K562 (cell line): Measurements from ENCODE around the gene TAF8. TPM values are rescaled to one million over a fixed set of nuclear protein-coding genes. Genes with fewer than 3 reads are reported as not detected.

Experiments used
- ATAC-seq: fragments of 200-7000 bp; cut with Tn5 transposase; 3 replicates; pipeline ENCODE4 v1.9.1; 2020; ENCODE audit warnings: moderate library complexity
- BruUV-seq: library from RNA; stranded (reverse); fragments of 400-500 nt; replicated peaks from 2 replicates; lab custom pipeline; 2021; lab: Mats Ljungman, UMichigan
- CTCF ChIA-PET: fragments of 300-600 bp; formaldehyde crosslinking; extraction: SDS; loops from one replicate; lab custom pipeline; 2021; ENCODE audit warnings: low intra/inter-chr PET ratio; lab: Yijun Ruan, JAX
- POLR2A ChIA-PET: fragments of 300-600, 350-650 bp; sonication (Branson Sonifier 250); formaldehyde crosslinking; extraction: SDS; loops from one replicate; lab custom pipeline; 2021; ENCODE audit warnings: antibody characterized with exemption, inconsistent platforms; lab: Yijun Ruan, JAX
- DNase-seq, 4 experiments: peaks; one replicate each; pipeline versions ENCODE4 v3.0.0 to v3.0.0-alpha.2; 2011 to 2018; ENCODE audit warnings: low spot score in 3 of 4, mixed read lengths in 3 of 4; ENCODE audit errors: extremely low read depth in 1 of 4
- FAIRE-seq: peaks from 2 replicates; lab custom pipeline; 2011; peaks lifted over from hg19 to GRCh38; lab: Jason Lieb, UNC
- H2AFZ ChIP-seq: 2 replicates; pipeline ENCODE4 v1.6.0; 2011; ENCODE audit warnings: low read depth, low read length, control low read depth, inconsistent platforms
- H3K27ac ChIP-seq: fragments of 200-600 bp; 3 replicates; pipeline ENCODE4 v1.8.0; 2011; ENCODE audit warnings: low read depth, mild to moderate bottlenecking, control low read depth, inconsistent platforms, low read length, moderate library complexity, mixed read lengths; ENCODE audit errors: extremely low read depth
- H3K27me3 ChIP-seq, 2 experiments: fragments of 300-600 bp in 1 of 2; 2 replicates in 1 of 2; 3 replicates in 1 of 2; pipeline versions ENCODE4 v1.6.0 to v1.8.0; 2011; ENCODE audit warnings: inconsistent platforms in 2 of 2, low read length in 2 of 2, mild to moderate bottlenecking in 1 of 2, mixed read lengths in 1 of 2, moderate library complexity in 1 of 2; ENCODE audit not compliant: control insufficient read depth in 2 of 2, insufficient read depth in 2 of 2
- H3K36me3 ChIP-seq: fragments of 300-600 bp; 3 replicates; pipeline ENCODE4 v1.8.0; 2011; ENCODE audit warnings: mild to moderate bottlenecking, low read length, inconsistent platforms; ENCODE audit not compliant: control insufficient read depth, insufficient read depth
- H3K4me1 ChIP-seq, 2 experiments: fragments of 200-600 bp in 1 of 2; replicated peaks in 1 of 2; 2 replicates in 1 of 2; 3 replicates in 1 of 2; pipeline versions ENCODE4 v1.5.1 to v1.8.0; 2011; ENCODE audit warnings: inconsistent platforms in 2 of 2, low read length in 2 of 2, mild to moderate bottlenecking in 1 of 2, mixed read lengths in 1 of 2, moderate library complexity in 1 of 2; ENCODE audit not compliant: control insufficient read depth in 2 of 2, insufficient read depth in 2 of 2
- H3K4me2 ChIP-seq: 2 replicates; pipeline ENCODE4 v1.6.1; 2011; ENCODE audit warnings: low read length, control low read depth, inconsistent platforms, mixed read lengths; ENCODE audit not compliant: insufficient read depth
- H3K4me3 ChIP-seq: fragments of 200-600 bp; sonication (generic), shearing (Covaris generic); 2 replicates; pipeline ENCODE4 v1.5.1; 2016; ENCODE audit warnings: control low read depth, inconsistent platforms
- H3K79me2 ChIP-seq: fragments of 200-600 bp; 3 replicates; pipeline ENCODE4 v1.8.0; 2011; ENCODE audit warnings: low read length, inconsistent platforms; ENCODE audit not compliant: control insufficient read depth, insufficient read depth
- H3K9ac ChIP-seq, 2 experiments: 2 replicates each; pipeline versions ENCODE4 v1.6.0 to v1.6.1; 2011; ENCODE audit warnings: low read depth in 2 of 2, low read length in 2 of 2, control low read depth in 1 of 2, inconsistent platforms in 1 of 2, mild to moderate bottlenecking in 1 of 2, mixed read lengths in 1 of 2; ENCODE audit not compliant: insufficient read depth in 1 of 2
- H3K9me1 ChIP-seq: one replicate; pipeline ENCODE4 v1.6.0; 2011; ENCODE audit warnings: inconsistent platforms, mild to moderate bottlenecking, low read length, moderate library complexity; ENCODE audit not compliant: control insufficient read depth, insufficient read depth
- H3K9me3 ChIP-seq: replicated peaks from 2 replicates; pipeline ENCODE4 v1.5.1; 2011; ENCODE audit warnings: low read depth, low read length, inconsistent platforms; ENCODE audit not compliant: control insufficient read depth, insufficient read depth
- H4K20me1 ChIP-seq: replicated peaks from 2 replicates; pipeline ENCODE4 v1.6.1; 2011; ENCODE audit warnings: low read length, inconsistent platforms, mixed read lengths; ENCODE audit not compliant: control insufficient read depth, insufficient read depth
- ARID2 ChIP-seq: fragments of 450-650 bp; IDR thresholded peaks from 2 replicates; pipeline ENCODE4 v1.6.1; 2017; ENCODE audit warnings: antibody characterized with exemption, mild to moderate bottlenecking
- EHMT2 ChIP-seq: fragments of 450-650 bp; IDR thresholded peaks from 2 replicates; pipeline ENCODE4 v1.6.1; 2018; ENCODE audit warnings: antibody characterized with exemption
- FOXA1 ChIP-seq: fragments of 450-650 bp; IDR thresholded peaks from 2 replicates; pipeline ENCODE4 v1.6.1; 2016; ENCODE audit warnings: mild to moderate bottlenecking, borderline replicate concordance
- HSF4 ChIP-seq: fragments of 250-450 bp; sonication (Bioruptor Pico); IDR thresholded peaks from 2 replicates; pipeline ENCODE4 v2.1.2; 2022; ENCODE audit warnings: mild to moderate bottlenecking, moderate library complexity, borderline replicate concordance
- MCM7 ChIP-seq, 2 experiments: fragments of 450-650 bp; IDR thresholded peaks; 2 replicates each; pipeline ENCODE4 v1.6.1; 2016 to 2018
- NR3C1 ChIP-seq: sonication (generic); formaldehyde crosslinking; IDR thresholded peaks from 2 replicates; pipeline ENCODE4 v1.8.1; 2022; ENCODE audit warnings: missing genetic modification reagents
- TARDBP ChIP-seq: fragments of 450-650 bp; IDR thresholded peaks from 2 replicates; pipeline ENCODE4 v1.6.1; 2016
- TOE1 ChIP-seq, 2 experiments: fragments of 450-650 bp in 1 of 2; sonication (generic) in 1 of 2; formaldehyde crosslinking in 1 of 2; IDR thresholded peaks; 2 replicates each; pipeline versions ENCODE4 v1.7.1 to v1.8.0; 2016 to 2022; ENCODE audit warnings: borderline replicate concordance in 2 of 2, mild to moderate bottlenecking in 2 of 2, antibody characterized with exemption in 1 of 2, inconsistent platforms in 1 of 2, low read depth in 1 of 2, missing genetic modification reagents in 1 of 2, moderate library complexity in 1 of 2
- ZNF175 ChIP-seq: fragments of 200-800 bp; sonication (Bioruptor generic); IDR thresholded peaks from 2 replicates; pipeline ENCODE4 v1.6.1; 2016; ENCODE audit warnings: low read depth, mild to moderate bottlenecking, missing genetic modification characterization, missing compliant biosample characterization
- ZNF23 ChIP-seq: fragments of 250-450 bp; sonication (Bioruptor Pico); IDR thresholded peaks from 2 replicates; pipeline ENCODE4 v1.4.0; 2020; ENCODE audit warnings: mild to moderate bottlenecking
- ZNF668 ChIP-seq: fragments of 250-450 bp; sonication (Bioruptor Pico); IDR thresholded peaks from 2 replicates; pipeline ENCODE4 v1.8.0; 2022; ENCODE audit warnings: mild to moderate bottlenecking, inconsistent platforms
- WGBS: fragments of 100-300 bp; shearing (Covaris generic); methylation state at CpG from one replicate; pipeline ENCODE4 v1.1.6; 2016; ENCODE audit warnings: low coverage, mixed read lengths; ENCODE audit not compliant: insufficient coverage; ENCODE audit errors: missing lambda C conversion rate; 5-methylcytosine and 5-hydroxymethylcytosine counted together
- in situ Hi-C: fragments of 300-500 bp; cut with MboI; formaldehyde crosslinking; loops from 4 replicates; pipeline ENCODE4 v1.15.0; 2018; ENCODE audit warnings: inconsistent platforms, mixed read lengths
- intact Hi-C: fragments of 100-400 bp; cut with micrococcal nuclease; formaldehyde crosslinking; loops from 2 replicates; pipeline ENCODE4 v1.14.2; 2022
- polyA plus RNA-seq, 8 experiments: library from polyadenylated mRNA; depleted of rRNA in 4 of 8; stranded (reverse) in 5 of 8; unstranded in 3 of 8; fragments of >200 nt; fragmentation: Nextera tagmentation in 2 of 8; fragmentation: Illumina TruSeq in 1 of 8; extraction: Ambion mirVana in 2 of 8; extraction: Trizol in 1 of 8; gene quantifications; 2 replicates each; pipeline versions ENCODE4 v1.2.1 to v1.2.3, GENCODE V29; 2011 to 2014; ENCODE audit warnings: inconsistent platforms in 1 of 8, missing spikeins in 1 of 8
- total RNA-seq, 7 experiments: library from RNA; depleted of rRNA in 6 of 7; stranded (reverse); fragments of >200 nt in 6 of 7; fragmentation: Illumina TruSeq in 2 of 7; extraction: Trizol in 2 of 7; gene quantifications; 2 replicates each; pipeline versions ENCODE4 v1.2.1 to v1.2.3, GENCODE V29; 2011 to 2021; ENCODE audit warnings: low replicate concordance in 1 of 7
- TF ChIP-seq, protein P1 (sequence below): fragments of 250-450 bp; sonication (Bioruptor Pico); IDR thresholded peaks from 2 replicates; pipeline ENCODE4 v1.5.0; 2021; ENCODE audit warnings: mild to moderate bottlenecking, borderline replicate concordance
- TF ChIP-seq, protein P2 (sequence below): sonication (generic); formaldehyde crosslinking; IDR thresholded peaks from 2 replicates; pipeline ENCODE4 v1.8.0; 2022; ENCODE audit warnings: missing genetic modification reagents, mild to moderate bottlenecking, borderline replicate concordance
- TF ChIP-seq, protein P3 (sequence below): fragments of 450-650 bp; conservative IDR thresholded peaks from 2 replicates; pipeline ENCODE4 v1.6.1; 2016; ENCODE audit warnings: missing genetic modification characterization, low read depth, mild to moderate bottlenecking, missing compliant biosample characterization, moderate library complexity
- TF ChIP-seq, protein P4 (sequence below): sonication (generic); formaldehyde crosslinking; IDR thresholded peaks from 2 replicates; pipeline ENCODE4 v1.9.0; 2022; ENCODE audit warnings: mild to moderate bottlenecking, missing genetic modification reagents

The TAF8 gene
- total and polyA plus RNA-seq, 9 of the 15 experiments (the other 6 are each of a cell fraction or from before 2014, with no cell fraction given): 29.4 to 84.0 (median 52.6) TPM

DNA sequence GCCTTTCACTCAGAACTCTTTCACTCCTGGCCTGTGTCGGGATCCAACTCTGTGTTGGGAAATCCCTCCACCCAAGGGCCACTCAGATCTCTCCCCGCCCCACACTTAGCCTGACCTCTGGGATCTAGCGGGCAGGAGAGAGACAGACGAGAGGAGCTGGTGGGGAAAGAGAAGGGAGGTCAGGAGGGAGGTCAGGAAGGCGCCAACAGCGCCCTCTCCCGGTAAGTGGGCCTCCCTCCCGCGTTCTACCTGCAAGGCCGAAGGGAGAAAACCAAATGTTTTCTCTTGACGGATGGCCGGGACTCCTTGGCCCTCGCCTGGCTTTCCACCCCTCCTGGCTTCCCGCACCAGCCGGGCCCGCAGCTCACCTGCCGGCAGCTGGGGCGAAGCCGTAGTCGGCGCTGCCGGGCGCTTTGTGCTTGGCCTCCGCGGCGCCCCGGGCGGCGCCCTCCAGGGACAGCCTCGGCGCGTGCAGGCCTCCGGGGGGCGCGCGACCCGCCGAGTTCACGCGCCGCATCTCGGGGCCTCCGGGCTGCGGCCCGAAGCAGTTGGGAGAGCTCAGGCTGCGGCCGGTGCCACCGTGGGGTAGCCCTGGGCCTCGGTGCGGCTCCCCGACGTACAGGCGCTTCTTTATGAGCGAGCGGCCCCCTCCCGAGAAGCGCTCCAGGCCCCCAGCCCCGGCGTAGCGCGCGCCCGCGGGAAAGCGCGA, 53.9 kb downstream of the TAF8 start:
- DNase-seq (peak; percentile 93 to 96 (median 94)), ATAC-seq (peak; percentile 88), FAIRE-seq (peak; percentile 89)
- Histone ChIP-seq H3K9me1 (no peaks in the 10 kb centered on the region), H3K79me2 (no peaks in the 10 kb centered on the region), H3K27ac (peak overlapping the region; percentile 74), H2AFZ (peak overlapping the region; percentile 99), H3K36me3 (no peaks in the 10 kb centered on the region), H3K27me3 (peaks cover 3 to 6% of the 10 kb centered on the region in 2 experiments; a peak in 2 of 5 replicates), H4K20me1 (no peaks in the 10 kb centered on the region), H3K4me1 (peaks cover 43 to 56% of the 10 kb centered on the region in 2 experiments), H3K4me3 (peak overlapping the region; percentile 50), H3K9me3 (no peaks in the 10 kb centered on the region), H3K4me2 (peak overlapping the region; percentile 76), H3K9ac (peak overlapping the region; percentile 82 to 94)
- in situ Hi-C loops: no loop called here
- intact Hi-C loops: loop anchor here (1.0 to 10.0 kb wide), 5 partner anchors 12 to 111 kb away; partner anchors contain the start of gene MRPS10
- no TSS peak for BruUV-seq
- WGBS: under 1% methylated on average over 54 of the region's 66 CpGs
- ChIA-PET POLR2A (interaction anchor here (0.5 to 6.1 kb wide), 23 partner anchors 8 to 486 kb away, joined by 3 to 48 read pairs (median 4); partner anchors contain the start of gene TAF8), CTCF (interaction anchor here (0.5 to 2.3 kb wide), 9 partner anchors 11 to 736 kb away, joined by 3 to 26 read pairs (median 3); partner anchors contain the start of gene TOMM6)
- TF ChIP-seq, protein P1, sequence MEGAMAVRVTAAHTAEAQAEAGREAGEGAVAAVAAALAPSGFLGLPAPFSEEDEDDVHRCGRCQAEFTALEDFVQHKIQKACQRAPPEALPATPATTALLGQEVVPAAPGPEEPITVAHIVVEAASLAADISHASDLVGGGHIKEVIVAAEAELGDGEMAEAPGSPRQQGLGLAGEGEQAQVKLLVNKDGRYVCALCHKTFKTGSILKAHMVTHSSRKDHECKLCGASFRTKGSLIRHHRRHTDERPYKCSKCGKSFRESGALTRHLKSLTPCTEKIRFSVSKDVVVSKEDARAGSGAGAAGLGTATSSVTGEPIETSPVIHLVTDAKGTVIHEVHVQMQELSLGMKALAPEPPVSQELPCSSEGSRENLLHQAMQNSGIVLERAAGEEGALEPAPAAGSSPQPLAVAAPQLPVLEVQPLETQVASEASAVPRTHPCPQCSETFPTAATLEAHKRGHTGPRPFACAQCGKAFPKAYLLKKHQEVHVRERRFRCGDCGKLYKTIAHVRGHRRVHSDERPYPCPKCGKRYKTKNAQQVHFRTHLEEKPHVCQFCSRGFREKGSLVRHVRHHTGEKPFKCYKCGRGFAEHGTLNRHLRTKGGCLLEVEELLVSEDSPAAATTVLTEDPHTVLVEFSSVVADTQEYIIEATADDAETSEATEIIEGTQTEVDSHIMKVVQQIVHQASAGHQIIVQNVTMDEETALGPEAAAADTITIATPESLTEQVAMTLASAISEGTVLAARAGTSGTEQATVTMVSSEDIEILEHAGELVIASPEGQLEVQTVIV (CRISPR knock-in tag): no peak
- TF ChIP-seq TARDBP: peak; percentile 91
- peak; percentile 48; the same call in 1 of the 2 replicates for TF ChIP-seq ARID2
- TF ChIP-seq FOXA1: no peak
- TF ChIP-seq, protein P2, sequence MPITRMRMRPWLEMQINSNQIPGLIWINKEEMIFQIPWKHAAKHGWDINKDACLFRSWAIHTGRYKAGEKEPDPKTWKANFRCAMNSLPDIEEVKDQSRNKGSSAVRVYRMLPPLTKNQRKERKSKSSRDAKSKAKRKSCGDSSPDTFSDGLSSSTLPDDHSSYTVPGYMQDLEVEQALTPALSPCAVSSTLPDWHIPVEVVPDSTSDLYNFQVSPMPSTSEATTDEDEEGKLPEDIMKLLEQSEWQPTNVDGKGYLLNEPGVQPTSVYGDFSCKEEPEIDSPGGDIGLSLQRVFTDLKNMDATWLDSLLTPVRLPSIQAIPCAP (CRISPR knock-in tag): no peak
- TF ChIP-seq NR3C1 (CRISPR knock-in tag): peak; percentile 83; the same call in 1 of the 2 replicates
- no peak for TF ChIP-seq EHMT2
- TF ChIP-seq, protein P3, sequence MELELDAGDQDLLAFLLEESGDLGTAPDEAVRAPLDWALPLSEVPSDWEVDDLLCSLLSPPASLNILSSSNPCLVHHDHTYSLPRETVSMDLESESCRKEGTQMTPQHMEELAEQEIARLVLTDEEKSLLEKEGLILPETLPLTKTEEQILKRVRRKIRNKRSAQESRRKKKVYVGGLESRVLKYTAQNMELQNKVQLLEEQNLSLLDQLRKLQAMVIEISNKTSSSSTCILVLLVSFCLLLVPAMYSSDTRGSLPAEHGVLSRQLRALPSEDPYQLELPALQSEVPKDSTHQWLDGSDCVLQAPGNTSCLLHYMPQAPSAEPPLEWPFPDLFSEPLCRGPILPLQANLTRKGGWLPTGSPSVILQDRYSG (tag): no peak
- 0 out of 2 replicates have a peak, but pooled peaks have one; percentile 16 for TF ChIP-seq HSF4 (CRISPR knock-in tag)
- no peak for TF ChIP-seq MCM7 (IDR thresholded peaks at IDR 0.05)
- TF ChIP-seq, protein P4, sequence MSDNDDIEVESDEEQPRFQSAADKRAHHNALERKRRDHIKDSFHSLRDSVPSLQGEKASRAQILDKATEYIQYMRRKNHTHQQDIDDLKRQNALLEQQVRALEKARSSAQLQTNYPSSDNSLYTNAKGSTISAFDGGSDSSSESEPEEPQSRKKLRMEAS: peak; percentile 85
- TF ChIP-seq TOE1 (IDR thresholded peaks at IDR 0.05; ENCODE audit: borderline replicate concordance): peak; percentile 79; the same call in 1 of the 2 replicates
- TF ChIP-seq TOE1 (CRISPR knock-in tag; IDR thresholded peaks at IDR 0.05; ENCODE audit: borderline replicate concordance, low read depth): no peak
- no peak for TF ChIP-seq ZNF23
- TF ChIP-seq ZNF175 (CRISPR knock-in tag): peak; percentile 83; the same call in 1 of the 2 replicates
- no peak; the same call in 1 of the 2 replicates for TF ChIP-seq ZNF668
